HepG2 (cell line): ENCODE data around the gene METTL25. TPM values are rescaled to one million over a fixed set of nuclear protein-coding genes. Genes with fewer than 3 reads are reported as not detected.

Experiments
- ATF2 ChIP-seq: sonication (generic); formaldehyde crosslinking; IDR thresholded peaks from 2 replicates; pipeline ENCODE4 v1.4.0; 2020; ENCODE audit warnings: missing genetic modification reagents
- BRD4 ChIP-seq: sonication (generic); formaldehyde crosslinking; IDR thresholded peaks from 2 replicates; pipeline ENCODE4 v1.4.0; 2020; ENCODE audit warnings: missing genetic modification reagents
- CERS6 ChIP-seq: sonication (generic); formaldehyde crosslinking; IDR thresholded peaks from 2 replicates; pipeline ENCODE4 v1.5.0; 2020; ENCODE audit warnings: missing genetic modification reagents
- GLI4 ChIP-seq: sonication (generic); formaldehyde crosslinking; IDR thresholded peaks from 2 replicates; pipeline ENCODE4 v1.5.1; 2020; ENCODE audit warnings: missing genetic modification reagents, mild to moderate bottlenecking, moderate library complexity, borderline replicate concordance
- KLF6 ChIP-seq: IDR thresholded peaks from 2 replicates; pipeline ENCODE4 v1.8.0; 2016; ENCODE audit warnings: missing biosample characterization, missing genetic modification reagents
- KMT2A ChIP-seq: sonication (generic); formaldehyde crosslinking; IDR thresholded peaks from 2 replicates; pipeline ENCODE4 v1.4.0; 2020; ENCODE audit warnings: missing genetic modification reagents
- MAF1 ChIP-seq: sonication (generic); formaldehyde crosslinking; IDR thresholded peaks from 2 replicates; pipeline ENCODE4 v1.5.0; 2020; ENCODE audit warnings: missing genetic modification reagents, borderline replicate concordance
- NFE2 ChIP-seq: sonication (generic); formaldehyde crosslinking; IDR thresholded peaks from 2 replicates; pipeline ENCODE4 v1.4.0; 2020; ENCODE audit warnings: missing genetic modification reagents
- NR2F6 ChIP-seq, 2 experiments: IDR thresholded peaks; 2 replicates each; pipeline ENCODE4 v1.6.1; 2016; ENCODE audit warnings: antibody characterized with exemption in 1 of 2, mild to moderate bottlenecking in 1 of 2
- RFX5 ChIP-seq: IDR thresholded peaks from 2 replicates; pipeline ENCODE4 v1.6.1; 2011; ENCODE audit warnings: low read depth, low read length, improper control_type of control experiment
- SUZ12 ChIP-seq: fragments of 150-350 bp; IDR thresholded peaks from 2 replicates; pipeline ENCODE4 v1.6.1; 2014; ENCODE audit warnings: low read depth, low read length
- ZBTB4 ChIP-seq: sonication (generic); formaldehyde crosslinking; IDR thresholded peaks from 2 replicates; pipeline ENCODE4 v1.4.0; 2020; ENCODE audit warnings: missing genetic modification reagents, mild to moderate bottlenecking, borderline replicate concordance
- ZFP36L1 ChIP-seq: sonication (generic); formaldehyde crosslinking; IDR thresholded peaks from 2 replicates; pipeline ENCODE4 v1.8.0; 2022; ENCODE audit warnings: mild to moderate bottlenecking, missing genetic modification reagents, moderate library complexity
- ZKSCAN5 ChIP-seq: sonication (generic); formaldehyde crosslinking; IDR thresholded peaks from 2 replicates; pipeline ENCODE4 v1.5.1; 2020; ENCODE audit warnings: mild to moderate bottlenecking, missing genetic modification reagents
- ZNF30 ChIP-seq: sonication (generic); formaldehyde crosslinking; IDR thresholded peaks from 2 replicates; pipeline ENCODE4 v1.5.0; 2020; ENCODE audit warnings: mild to moderate bottlenecking, missing genetic modification reagents
- ZNF326 ChIP-seq: sonication (generic); formaldehyde crosslinking; IDR thresholded peaks from 2 replicates; pipeline ENCODE4 v1.4.0; 2020; ENCODE audit warnings: missing genetic modification reagents, borderline replicate concordance
- ZNF333 ChIP-seq: sonication (generic); formaldehyde crosslinking; IDR thresholded peaks from 2 replicates; pipeline ENCODE4 v1.4.0; 2020; ENCODE audit warnings: mild to moderate bottlenecking, missing genetic modification reagents, borderline replicate concordance
- ZNF574 ChIP-seq: sonication (generic); formaldehyde crosslinking; IDR thresholded peaks from 2 replicates; pipeline ENCODE4 v1.4.0; 2020; ENCODE audit warnings: missing genetic modification reagents
- ZNF678 ChIP-seq: sonication (generic); formaldehyde crosslinking; IDR thresholded peaks from 2 replicates; pipeline ENCODE4 v1.4.0; 2020; ENCODE audit warnings: mild to moderate bottlenecking, missing genetic modification reagents
- ZNF749 ChIP-seq: sonication (generic); formaldehyde crosslinking; IDR thresholded peaks from 2 replicates; pipeline ENCODE4 v1.8.0; 2022; ENCODE audit warnings: mild to moderate bottlenecking, missing genetic modification reagents, moderate library complexity, borderline replicate concordance
- ZNF784 ChIP-seq: sonication (generic); formaldehyde crosslinking; IDR thresholded peaks from 2 replicates; pipeline ENCODE4 v1.5.1; 2020; ENCODE audit warnings: missing genetic modification reagents, mild to moderate bottlenecking, borderline replicate concordance
- polyA plus RNA-seq, 8 experiments: library from polyadenylated mRNA; depleted of rRNA in 3 of 8; stranded (reverse) in 7 of 8; unstranded in 1 of 8; fragments of >200 nt; fragmentation: Illumina TruSeq in 4 of 8; extraction: Trizol in 4 of 8; gene quantifications; 2 replicates each; pipeline versions ENCODE4 v1.2.1 to v1.2.3, GENCODE V29; 2011 to 2016; ENCODE audit warnings: low read depth in 4 of 8, missing spikeins in 1 of 8, mixed read lengths in 1 of 8; ENCODE audit not compliant: insufficient read depth in 1 of 8
- total RNA-seq, 5 experiments: library from RNA; depleted of rRNA; stranded (reverse); fragments of >200 nt; fragmentation: Illumina TruSeq; extraction: Trizol; gene quantifications; 2 replicates each; pipeline ENCODE4 v1.2.3, GENCODE V29; 2016; ENCODE audit warnings: low read depth in 1 of 5

The METTL25 gene
- total and polyA plus RNA-seq, 2 of the 13 experiments (the other 11 are each of a cell fraction or from before 2014, with no cell fraction given) = 2.2 to 7.8 TPM

GRCh38 chr12:82314406-82314892 lies 43.9 kb upstream of the METTL25 start (continued):
- TF ChIP-seq ZBTB4 (CRISPR knock-in tag) = no peak
- TF ChIP-seq ZNF333 (CRISPR knock-in tag) = no peak
- no peak for TF ChIP-seq ATF2 (CRISPR knock-in tag)
- no peak for TF ChIP-seq SUZ12
- TF ChIP-seq NFE2 (CRISPR knock-in tag) = no peak
- TF ChIP-seq ZNF678 (CRISPR knock-in tag) = no peak
- TF ChIP-seq ZNF30 = no peak
- no peak for TF ChIP-seq MAF1
- no peak for TF ChIP-seq ZFP36L1 (CRISPR knock-in tag)
- no peak for TF ChIP-seq RFX5
- TF ChIP-seq KMT2A (CRISPR knock-in tag) = no peak
- no peak for TF ChIP-seq ZNF784
- no peak for TF ChIP-seq GLI4
- TF ChIP-seq ZKSCAN5 (CRISPR knock-in tag) = no peak
- no peak for TF ChIP-seq KLF6 (CRISPR knock-in tag)
- TF ChIP-seq NR2F6 (IDR thresholded peaks at IDR 0.05) = no peak
- no peak for TF ChIP-seq NR2F6 (CRISPR knock-in tag; IDR thresholded peaks at IDR 0.05)
- no peak for TF ChIP-seq ZNF749 (CRISPR knock-in tag)
- TF ChIP-seq ZNF574 = no peak
- TF ChIP-seq ZNF326 = no peak
- no peak for TF ChIP-seq CERS6 (CRISPR knock-in tag)
- TF ChIP-seq BRD4 (CRISPR knock-in tag) = no peak
